Karpas-422 (cell line): ENCODE results near the gene SMC4. TPM values are rescaled to one million over a fixed set of nuclear protein-coding genes. Genes with fewer than 3 reads are reported as not detected.

Source experiments
- DNase-seq: peaks from one replicate; pipeline ENCODE4 v3.0.0-alpha.2; 2015
- H2AFZ ChIP-seq: fragments of 200-600 bp; sonication (generic); 2 replicates; pipeline ENCODE4 v1.6.1; 2014; ENCODE audit warnings: antibody characterized with exemption, low read length, mixed read lengths
- H3K27ac ChIP-seq: fragments of 200-600 bp; sonication (generic); 2 replicates; pipeline ENCODE4 v1.5.1; 2014; ENCODE audit warnings: mild to moderate bottlenecking, low read length, moderate library complexity
- H3K27me3 ChIP-seq: fragments of 200-600 bp; sonication (generic); 2 replicates; pipeline ENCODE4 v1.6.1; 2014; ENCODE audit warnings: low read length, mixed read lengths
- H3K36me3 ChIP-seq: fragments of 200-600 bp; sonication (generic); 2 replicates; pipeline ENCODE4 v1.6.1; 2014; ENCODE audit warnings: low read length, mixed read lengths; ENCODE audit not compliant: insufficient read depth
- H3K4me1 ChIP-seq: fragments of 200-600 bp; sonication (generic); 2 replicates; pipeline ENCODE4 v1.6.1; 2014; ENCODE audit warnings: mild to moderate bottlenecking, low read length, mixed read lengths
- H3K4me2 ChIP-seq: fragments of 200-600 bp; sonication (generic); 2 replicates; pipeline ENCODE4 v1.6.1; 2014; ENCODE audit warnings: low read length, low read depth, mild to moderate bottlenecking; ENCODE audit not compliant: poor library complexity, severe bottlenecking
- H3K4me3 ChIP-seq: fragments of 200-600 bp; sonication (generic); 2 replicates; pipeline ENCODE4 v1.5.1; 2014; ENCODE audit warnings: mild to moderate bottlenecking, antibody characterized with exemption, low read length, mixed read lengths
- H3K79me2 ChIP-seq: fragments of 200-600 bp; sonication (generic); 2 replicates; pipeline ENCODE4 v1.6.1; 2014; ENCODE audit warnings: mild to moderate bottlenecking, low read length, mixed read lengths
- H3K9ac ChIP-seq: fragments of 200-600 bp; sonication (generic); 2 replicates; pipeline ENCODE4 v1.6.0; 2014; ENCODE audit warnings: low read length
- H3K9me2 ChIP-seq: fragments of 200-600 bp; sonication (generic), shearing (Covaris generic); replicated peaks from 2 replicates; pipeline ENCODE4 v1.6.0; 2014; ENCODE audit warnings: mild to moderate bottlenecking, low read length, moderate library complexity; ENCODE audit not compliant: insufficient read depth
- H3K9me3 ChIP-seq: fragments of 300-700, 200-600 bp; sonication (generic); 2 replicates; pipeline ENCODE4 v1.6.1; 2014; ENCODE audit warnings: low read length, mixed read lengths
- H4K20me1 ChIP-seq: fragments of 200-600 bp; sonication (generic); 2 replicates; pipeline ENCODE4 v1.6.1; 2014; ENCODE audit warnings: mild to moderate bottlenecking, antibody characterized with exemption, low read length, low read depth; ENCODE audit not compliant: insufficient read depth
- total RNA-seq: library from RNA; depleted of rRNA; stranded (reverse); fragments of >200 nt; shearing (Covaris generic); gene quantifications from 2 replicates; pipeline ENCODE4 v1.2.3, GENCODE V29; 2014; ENCODE audit warnings: low replicate concordance

SMC4 gene
- total RNA-seq, 1 experiment from 2014 or later = 173 TPM

- Histone ChIP-seq H3K4me2 (no peak overlapping the region), H3K36me3 (peaks cover 22% of the 10 kb centered on the region), H3K4me1 (peaks cover 16% of the 10 kb centered on the region), H2AFZ (no peak overlapping the region), H3K9me3 (no peaks in the 10 kb centered on the region), H3K27me3 (no peaks in the 10 kb centered on the region), H3K9me2 (no peaks in the 10 kb centered on the region), H3K79me2 (peaks cover 87% of the 10 kb centered on the region), H3K4me3 (no peak overlapping the region), H3K27ac (no peak overlapping the region), H4K20me1 (no peaks in the 10 kb centered on the region), H3K9ac (no peak overlapping the region)
- DNase-seq = peak; percentile 56
These were observed 45.0 kb downstream of the SMC4 start for GRCh38 chr3:160444411-160444810.

GRCh38 chr3:160445854-160446253 is 46.4 kb downstream of the SMC4 start:
- no peak overlapping the region for H3K4me2 ChIP-seq
- H3K79me2 ChIP-seq = peaks cover 75% of the 10 kb centered on the region

GRCh38 chr3:160446522-160447056 is 47.1 kb downstream of the SMC4 start:
- H3K36me3 ChIP-seq = peaks cover 22% of the 10 kb centered on the region
- H3K9me2 ChIP-seq = no peaks in the 10 kb centered on the region
- no peaks in the 10 kb centered on the region for H4K20me1 ChIP-seq
- H3K9me3 ChIP-seq = no peaks in the 10 kb centered on the region
- H3K9ac ChIP-seq = no peak overlapping the region
- peaks cover 69% of the 10 kb centered on the region for H3K79me2 ChIP-seq
- H3K4me1 ChIP-seq = peaks cover 21% of the 10 kb centered on the region
- H2AFZ ChIP-seq = no peak overlapping the region
- no peak for DNase-seq
- H3K4me3 ChIP-seq = no peak overlapping the region
- no peak overlapping the region for H3K4me2 ChIP-seq
- no peaks in the 10 kb centered on the region for H3K27me3 ChIP-seq
- H3K27ac ChIP-seq = no peak overlapping the region

More at GRCh38 chr3:160445854-160446253, 46.4 kb downstream of the SMC4 start:
- Histone ChIP-seq H4K20me1 (no peaks in the 10 kb centered on the region), H3K27me3 (no peaks in the 10 kb centered on the region), H3K9ac (no peak overlapping the region), H3K9me3 (no peaks in the 10 kb centered on the region), H2AFZ (no peak overlapping the region), H3K4me3 (no peak overlapping the region), H3K36me3 (peaks cover 22% of the 10 kb centered on the region), H3K4me1 (peaks cover 21% of the 10 kb centered on the region), H3K9me2 (no peaks in the 10 kb centered on the region), H3K27ac (no peak overlapping the region)
- no peak for DNase-seq

- Histone ChIP-seq H3K79me2 (peaks cover 65% of the 10 kb centered on the region), H3K9me2 (no peaks in the 10 kb centered on the region), H3K9me3 (no peaks in the 10 kb centered on the region), H3K27ac (peak overlapping the region; percentile 14; the same call in 1 of the 2 replicates), H3K36me3 (peaks cover 22% of the 10 kb centered on the region), H3K4me3 (peak overlapping the region; percentile 90), H3K27me3 (no peaks in the 10 kb centered on the region), H3K9ac (peak overlapping the region; percentile 89), H3K4me1 (peaks cover 21% of the 10 kb centered on the region), H3K4me2 (peak overlapping the region; percentile 80), H4K20me1 (no peaks in the 10 kb centered on the region), H2AFZ (no peak overlapping the region)
- no peak for DNase-seq
These were observed 48.1 kb downstream of the SMC4 start for GRCh38 chr3:160447544-160447943.

GRCh38 chr3:160448845-160449635 is 49.6 kb downstream of the SMC4 start:
- no peaks in the 10 kb centered on the region for H3K9me2 ChIP-seq
- peak overlapping the region; percentile 76; the same call in 1 of the 2 replicates for H2AFZ ChIP-seq
- no peaks in the 10 kb centered on the region for H3K27me3 ChIP-seq
- H3K79me2 ChIP-seq = peaks cover 52% of the 10 kb centered on the region
- H3K9me3 ChIP-seq = no peaks in the 10 kb centered on the region
- H3K4me3 ChIP-seq = peak overlapping the region; percentile 90
- peak overlapping the region; percentile 70 for H3K27ac ChIP-seq
- peaks cover 21% of the 10 kb centered on the region for H3K4me1 ChIP-seq
- H3K9ac ChIP-seq = peak overlapping the region; percentile 89
- no peaks in the 10 kb centered on the region for H4K20me1 ChIP-seq
- H3K4me2 ChIP-seq = peak overlapping the region; percentile 80
- peak; percentile 83 for DNase-seq
- peaks cover 22% of the 10 kb centered on the region for H3K36me3 ChIP-seq

GRCh38 chr3:160449636-160450598 is 50.5 kb downstream of the SMC4 start, which contains the start of gene TRIM59:
TRIM59 (minus strand) TSS chr3:160449786; CDS start chr3:160439183, 10,603 bp downstream.
- Histone ChIP-seq H3K4me2 (peak within 1 kb of the TSS; percentile 80), H3K27me3 (no peaks in the 10 kb centered on the region), H3K36me3 (peaks cover 17% of the 10 kb centered on the region), H3K9me3 (no peaks in the 10 kb centered on the region), H3K4me1 (peaks cover 21% of the 10 kb centered on the region), H3K9ac (peak within 1 kb of the TSS; percentile 89), H3K79me2 (peaks cover 44% of the 10 kb centered on the region), H4K20me1 (no peaks in the 10 kb centered on the region), H3K4me3 (peak within 1 kb of the TSS; percentile 90), H3K27ac (peak within 1 kb of the TSS; percentile 70), H3K9me2 (no peaks in the 10 kb centered on the region), H2AFZ (peak within 1 kb of the TSS; percentile 76)
- peak; percentile 98 for DNase-seq

- peaks cover 36% of the 10 kb centered on the region for H3K79me2 ChIP-seq
- H3K27me3 ChIP-seq = no peaks in the 10 kb centered on the region
- H3K9ac ChIP-seq = no peak overlapping the region
- peaks cover 21% of the 10 kb centered on the region for H3K4me1 ChIP-seq
- no peaks in the 10 kb centered on the region for H3K9me2 ChIP-seq
- H3K4me2 ChIP-seq = no peak overlapping the region
- H3K4me3 ChIP-seq = no peak overlapping the region
- H3K36me3 ChIP-seq = peaks cover 16% of the 10 kb centered on the region
- no peaks in the 10 kb centered on the region for H4K20me1 ChIP-seq
- no peak overlapping the region for H3K27ac ChIP-seq
- DNase-seq = no peak
- no peak overlapping the region for H2AFZ ChIP-seq
- no peaks in the 10 kb centered on the region for H3K9me3 ChIP-seq
These were observed 51.4 kb downstream of the SMC4 start for GRCh38 chr3:160450846-160451245.
